Umbilical cord (tissue), 2 donors: ENCODE data around the gene PCDHGA8. TPM values are rescaled to one million over a fixed set of nuclear protein-coding genes. Genes with fewer than 3 reads are reported as not detected.
"Not testable (repeated sequence)": the region's sequence is repeated elsewhere in the genome, so short reads cannot be mapped to it uniquely, and the experiment has no call there.

Experiments used
- DNase-seq: peaks from one replicate; pipeline ENCODE4 v3.0.0-alpha.2; 2015; ENCODE audit warnings: low spot score
- total RNA-seq: library from RNA; depleted of rRNA; stranded (reverse); fragments of >200 nt; gene quantifications from one replicate; pipeline ENCODE4 v1.2.3, GENCODE V29; 2014; ENCODE audit warnings: low replicate concordance; ENCODE audit not compliant: insufficient read depth

Gene PCDHGA8
- total RNA-seq, 1 donor from 2014 or later: 3.9 TPM

DNA sequence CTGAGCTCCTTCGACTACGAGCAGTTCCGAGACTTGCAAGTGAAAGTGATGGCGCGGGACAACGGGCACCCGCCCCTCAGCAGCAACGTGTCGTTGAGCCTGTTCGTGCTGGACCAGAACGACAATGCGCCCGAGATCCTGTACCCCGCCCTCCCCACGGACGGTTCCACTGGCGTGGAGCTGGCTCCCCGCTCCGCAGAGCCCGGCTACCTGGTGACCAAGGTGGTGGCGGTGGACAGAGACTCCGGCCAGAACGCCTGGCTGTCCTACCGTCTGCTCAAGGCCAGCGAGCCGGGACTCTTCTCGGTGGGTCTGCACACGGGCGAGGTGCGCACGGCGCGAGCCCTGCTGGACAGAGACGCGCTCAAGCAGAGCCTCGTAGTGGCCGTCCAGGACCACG, 39.9 kb downstream of the PCDHGA8 start:
- DNase-seq: not testable (repeated sequence)

DNA sequence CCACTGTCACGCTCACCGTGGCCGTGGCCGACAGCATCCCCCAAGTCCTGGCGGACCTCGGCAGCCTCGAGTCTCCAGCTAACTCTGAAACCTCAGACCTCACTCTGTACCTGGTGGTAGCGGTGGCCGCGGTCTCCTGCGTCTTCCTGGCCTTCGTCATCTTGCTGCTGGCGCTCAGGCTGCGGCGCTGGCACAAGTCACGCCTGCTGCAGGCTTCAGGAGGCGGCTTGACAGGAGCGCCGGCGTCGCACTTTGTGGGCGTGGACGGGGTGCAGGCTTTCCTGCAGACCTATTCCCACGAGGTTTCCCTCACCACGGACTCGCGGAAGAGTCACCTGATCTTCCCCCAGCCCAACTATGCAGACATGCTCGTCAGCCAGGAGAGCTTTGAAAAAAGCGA, 40.3 kb downstream of the PCDHGA8 start:
- not testable (repeated sequence) for DNase-seq

DNA sequence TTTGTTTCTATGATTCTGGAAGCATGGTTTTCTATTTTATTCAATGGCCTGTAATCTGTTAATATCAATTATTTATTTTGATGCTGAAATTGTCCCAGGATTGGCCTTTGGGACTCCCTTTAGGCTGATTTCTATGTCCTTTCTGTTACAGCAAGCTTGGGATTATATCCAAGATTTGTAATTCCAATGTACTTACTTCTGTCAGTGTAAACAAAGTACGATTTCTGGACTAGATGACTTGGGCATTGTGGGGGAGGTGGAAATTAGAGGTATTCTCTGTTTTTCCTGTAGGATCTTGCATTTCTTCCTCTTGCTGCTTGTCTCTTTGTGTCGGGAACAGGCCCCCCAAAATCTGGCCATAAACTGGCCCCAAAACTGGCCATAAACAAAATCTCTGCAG, 41.6 kb downstream of the PCDHGA8 start:
- no peak for DNase-seq

DNA sequence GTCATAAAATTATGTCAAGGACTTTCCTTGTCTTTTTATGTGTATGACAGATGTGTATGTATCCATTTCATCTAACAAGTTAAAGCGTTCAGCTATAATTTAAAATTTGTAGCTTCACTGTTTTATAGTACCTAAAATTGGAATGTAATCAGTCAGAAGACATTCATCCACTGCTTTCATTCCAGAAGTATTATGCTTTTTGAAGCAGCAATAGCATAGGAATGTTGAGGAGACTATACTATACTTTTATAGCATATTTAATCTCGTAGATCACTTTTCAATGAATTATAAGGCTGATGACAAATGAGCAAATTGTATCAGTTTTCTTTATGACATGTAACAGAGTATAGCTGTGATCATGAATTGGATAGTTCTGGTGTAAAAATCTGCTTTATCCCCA, 44.8 kb downstream of the PCDHGA8 start:
- no peak for DNase-seq

DNA sequence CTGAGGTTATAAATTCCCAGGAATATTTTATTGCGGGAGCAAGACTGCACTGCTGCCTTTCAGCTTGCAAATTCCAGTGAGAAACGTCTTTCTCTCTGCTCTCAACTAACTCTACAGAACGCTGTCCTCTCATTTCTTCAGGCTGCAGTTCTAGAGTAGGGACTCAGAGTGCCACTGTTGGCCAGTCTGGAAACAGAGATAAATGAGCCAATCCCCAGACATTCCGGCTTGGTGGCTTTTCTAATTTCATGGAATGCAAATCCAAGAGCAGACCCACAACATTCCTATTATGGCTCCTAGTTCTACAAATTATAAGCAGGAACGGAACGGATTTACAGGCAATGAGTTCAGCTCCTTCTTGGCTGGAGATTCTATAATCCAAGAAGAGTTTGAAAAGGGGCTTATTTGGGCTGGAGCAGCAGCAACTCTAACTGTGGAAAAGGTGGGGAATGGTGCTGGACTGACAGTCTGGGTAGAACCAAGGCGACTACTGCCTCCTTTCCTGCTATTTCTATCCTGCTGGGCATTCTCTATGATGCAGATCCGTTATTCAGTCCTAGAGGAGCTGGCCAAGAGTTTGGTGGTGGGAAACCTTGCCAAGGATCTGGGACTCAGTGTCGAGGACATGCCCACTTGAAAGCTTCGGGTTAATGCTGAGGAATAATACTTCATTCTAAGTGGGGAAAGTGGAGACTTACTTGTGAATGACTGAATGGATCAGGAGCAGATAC, 47.1 kb downstream of the PCDHGA8 start:
- DNase-seq: no peak

DNA sequence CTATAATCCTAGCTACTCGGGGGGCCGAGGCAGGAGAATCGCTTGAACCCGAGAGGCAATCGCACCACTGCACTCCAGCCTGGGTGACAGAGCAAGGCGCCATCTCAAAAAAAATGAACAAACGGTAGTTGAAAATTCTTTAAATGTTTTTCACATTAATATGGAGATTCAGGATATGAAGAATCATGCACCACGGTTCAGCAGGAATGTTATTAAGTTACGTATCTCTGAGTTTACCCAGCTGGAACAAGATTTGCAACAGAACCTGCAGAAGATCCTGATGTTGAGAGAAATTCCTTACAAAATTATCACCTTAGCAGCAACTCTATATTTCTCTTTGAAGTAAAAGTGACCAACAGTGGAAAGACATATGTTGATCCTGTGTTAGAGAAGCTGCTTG, 47.9 kb downstream of the PCDHGA8 start:
- DNase-seq: no peak

DNA sequence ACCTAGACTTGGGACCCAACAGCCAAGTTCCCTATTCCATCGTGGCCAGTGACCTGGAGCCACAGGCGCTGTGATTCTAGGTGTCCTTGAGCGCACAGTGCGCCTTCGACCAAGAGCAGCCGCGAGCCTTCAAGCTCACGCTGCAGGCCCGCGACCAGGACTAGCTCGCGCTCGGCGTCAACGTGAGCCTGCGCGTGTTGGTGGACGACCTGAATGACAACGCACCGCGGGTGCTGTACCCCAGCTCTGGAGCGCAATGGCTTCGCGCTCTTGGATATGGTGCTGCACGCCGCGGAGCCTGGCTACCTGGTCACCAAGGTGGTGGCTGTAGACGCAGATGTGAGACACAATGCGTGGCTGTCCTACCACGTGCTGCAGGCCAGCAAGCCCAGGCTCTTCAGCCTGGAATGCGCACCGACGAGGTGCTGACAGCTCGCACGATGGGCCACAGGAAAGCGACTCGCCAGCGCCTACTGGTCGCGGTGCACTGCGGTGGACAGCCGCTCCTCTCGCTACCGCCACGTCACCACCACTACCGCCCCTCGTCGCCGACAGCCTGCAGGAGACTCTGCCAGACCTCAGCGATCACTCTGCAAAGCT, 49.2 kb downstream of the PCDHGA8 start:
- no peak for DNase-seq

Other genes starting within 250 kb of the PCDHGA8 start
- 1.9 TPM for gene PCDHB6, start 242.6 kb upstream of the PCDHGA8 start, total RNA-seq
- 3.6 TPM for gene PCDHB7, start 220.0 kb upstream of the PCDHGA8 start, total RNA-seq
- 0.72 TPM for gene PCDHB8, start 214.8 kb upstream of the PCDHGA8 start, total RNA-seq
- 4.1 TPM for gene PCDHB16, start 210.2 kb upstream of the PCDHGA8 start, total RNA-seq
- 1.9 TPM for gene PCDHB9, start 205.5 kb upstream of the PCDHGA8 start, total RNA-seq
- 5.5 TPM for gene PCDHB10, start 200.3 kb upstream of the PCDHGA8 start, total RNA-seq
- 5.1 TPM for gene PCDHB11, start 193.0 kb upstream of the PCDHGA8 start, total RNA-seq
- gene PCDHB12, start 183.9 kb upstream of the PCDHGA8 start, total RNA-seq: 2.9 TPM
- 1.7 TPM for gene PCDHB13, start 178.7 kb upstream of the PCDHGA8 start, total RNA-seq
- gene PCDHB14, start 169.3 kb upstream of the PCDHGA8 start, total RNA-seq: 12.3 TPM
- 3.4 TPM for gene PCDHB15, start 147.2 kb upstream of the PCDHGA8 start, total RNA-seq
- gene SLC25A2, start 88.6 kb upstream of the PCDHGA8 start, total RNA-seq: 1.9 TPM
- 58.7 TPM for gene TAF7, start 71.8 kb upstream of the PCDHGA8 start, total RNA-seq
- 0.96 TPM for gene PCDHGA1, start 62.1 kb upstream of the PCDHGA8 start, total RNA-seq
- 4.6 TPM for gene PCDHGA2, start 53.9 kb upstream of the PCDHGA8 start, total RNA-seq
- 2.2 TPM for gene PCDHGA3, start 48.8 kb upstream of the PCDHGA8 start, total RNA-seq
- gene PCDHGB1, start 42.5 kb upstream of the PCDHGA8 start, total RNA-seq: 1.7 TPM
- gene PCDHGA4, start 37.6 kb upstream of the PCDHGA8 start, total RNA-seq: 6.0 TPM
- gene PCDHGB2, start 32.6 kb upstream of the PCDHGA8 start, total RNA-seq: 4.6 TPM
- 1.9 TPM for gene PCDHGA5, start 28.5 kb upstream of the PCDHGA8 start, total RNA-seq
- gene PCDHGB3, start 22.4 kb upstream of the PCDHGA8 start, total RNA-seq: 11.8 TPM
- gene PCDHGA6, start 18.7 kb upstream of the PCDHGA8 start, total RNA-seq: 7.2 TPM
- 7.0 TPM for gene PCDHGA7, start 9.9 kb upstream of the PCDHGA8 start, total RNA-seq
- 18.3 TPM for gene PCDHGB4, start 4.9 kb upstream of the PCDHGA8 start, total RNA-seq
- gene PCDHGB5, start 5.3 kb downstream of the PCDHGA8 start, total RNA-seq: 15.4 TPM
- 11.1 TPM for gene PCDHGA9, start 10.1 kb downstream of the PCDHGA8 start, total RNA-seq
- 9.1 TPM for gene PCDHGB6, start 15.4 kb downstream of the PCDHGA8 start, total RNA-seq
- gene PCDHGA10, start 20.4 kb downstream of the PCDHGA8 start, total RNA-seq: 10.8 TPM
- gene PCDHGB7, start 25.0 kb downstream of the PCDHGA8 start, total RNA-seq: 13.2 TPM
- 7.9 TPM for gene PCDHGA11, start 28.4 kb downstream of the PCDHGA8 start, total RNA-seq
- gene PCDHGA12, start 37.9 kb downstream of the PCDHGA8 start, total RNA-seq: 14.4 TPM
- gene PCDHGC3, start 83.3 kb downstream of the PCDHGA8 start, total RNA-seq: 42.9 TPM
- gene PCDHGC4, start 92.4 kb downstream of the PCDHGA8 start, total RNA-seq: 4.8 TPM
- gene PCDHGC5, start 96.4 kb downstream of the PCDHGA8 start, total RNA-seq: 8.2 TPM
- gene DIAPH1, start 226.4 kb downstream of the PCDHGA8 start, total RNA-seq: 16.9 TPM
- gene HDAC3, start 244.2 kb downstream of the PCDHGA8 start, total RNA-seq: 59.9 TPM
- gene RELL2, start 244.4 kb downstream of the PCDHGA8 start, total RNA-seq: 0.96 TPM